Measurements from ENCODE around the gene MAML3.

The MAML3 gene

DNA sequence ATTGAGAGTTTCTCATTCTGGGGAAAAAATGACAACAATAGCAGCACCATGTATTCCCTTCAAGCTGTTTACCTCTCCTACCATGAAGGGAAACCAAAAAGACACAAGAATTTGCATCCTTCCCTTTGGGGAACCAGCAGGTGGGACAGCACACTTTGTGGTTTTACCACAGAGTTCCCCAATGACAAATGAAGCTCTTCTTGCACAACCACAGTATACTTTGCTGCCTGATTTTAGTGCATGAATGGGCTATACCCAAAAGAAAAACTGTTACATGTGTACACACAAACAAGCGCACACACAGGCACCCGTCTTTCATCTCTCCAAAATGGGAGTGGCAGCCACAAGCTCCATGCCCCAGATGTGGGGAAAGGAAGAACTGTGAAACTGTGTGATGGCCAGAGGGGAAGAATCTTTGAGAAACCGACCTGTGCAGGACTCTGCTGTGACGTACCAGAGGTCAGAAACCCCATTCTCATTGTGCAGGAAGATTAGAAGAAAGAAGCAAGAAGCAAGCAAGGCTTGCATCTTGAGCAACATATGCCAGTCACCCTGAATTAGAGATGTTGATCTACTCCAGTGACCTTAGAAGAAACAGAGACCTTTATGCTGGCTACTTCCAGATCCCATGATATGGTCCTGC, 2.7 kb upstream of the MAML3 start:
- no peak for DNase-seq (ENCODE audit: low spot score)

DNA sequence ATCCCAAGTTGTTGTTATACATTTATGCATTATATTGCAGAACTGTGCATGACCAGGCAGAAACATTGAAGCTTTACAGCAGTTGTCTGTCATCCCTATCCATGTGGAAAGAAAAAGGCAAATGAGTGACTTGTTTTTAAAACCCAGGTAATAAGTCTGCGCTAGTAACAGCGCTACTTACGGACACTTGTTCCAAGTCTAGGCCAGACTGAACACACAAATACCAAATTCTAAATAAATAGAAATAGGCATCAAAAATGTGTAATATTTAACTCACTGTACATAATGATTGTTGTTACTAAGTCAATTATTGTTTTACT, 548 bp upstream of the MAML3 start:
- no peak for DNase-seq (ENCODE audit: low spot score)

DNA sequence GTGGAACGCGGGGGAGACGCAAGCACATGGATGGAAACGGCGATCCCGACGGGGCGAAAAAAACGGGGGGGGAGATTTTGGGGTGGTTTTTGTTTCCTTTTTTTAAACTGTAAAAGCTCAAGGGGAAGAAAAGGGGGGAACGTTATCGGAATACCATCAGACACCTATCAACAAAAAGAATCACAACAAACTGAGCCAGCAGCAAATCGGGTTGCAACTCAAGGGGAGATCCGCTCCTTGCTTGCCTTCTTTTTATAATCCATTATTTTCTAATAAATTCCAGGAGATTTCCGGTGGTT, 616 bp downstream of the MAML3 start:
- DNase-seq (ENCODE audit: low spot score): no peak

DNA sequence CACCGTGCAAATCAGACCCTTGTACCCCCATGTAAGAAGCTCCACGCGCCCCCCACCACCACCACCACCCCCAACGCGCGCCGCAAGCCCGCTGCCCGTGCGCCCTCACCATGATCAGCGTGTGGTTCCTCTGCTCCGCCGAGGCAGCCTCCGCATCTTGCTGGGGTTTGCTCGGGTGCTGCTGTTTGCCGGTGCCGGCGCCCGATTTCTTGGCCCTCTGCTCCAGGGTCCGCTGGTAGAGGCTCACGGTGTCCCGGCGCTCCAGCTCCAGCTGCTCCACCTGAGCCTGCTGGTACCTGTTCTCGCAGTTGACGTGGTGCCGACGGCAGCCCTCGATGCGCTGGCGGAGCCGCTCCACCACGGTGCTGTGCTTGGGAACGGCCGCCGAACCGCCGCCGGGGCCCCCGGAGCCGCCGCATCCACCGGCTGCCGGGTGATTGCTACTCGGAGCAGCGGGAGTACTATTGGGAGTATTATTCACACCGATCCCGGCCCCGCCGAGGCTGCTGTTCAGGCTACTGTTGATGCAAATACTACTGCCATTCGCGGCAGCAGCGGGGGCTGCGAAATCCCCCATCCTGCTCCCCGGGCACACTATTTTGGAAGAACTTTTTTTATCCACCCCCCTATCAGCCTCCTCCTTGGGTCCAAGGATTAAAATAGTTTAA, 1.1 kb downstream of the MAML3 start:
- peak; percentile 19 for DNase-seq (ENCODE audit: low spot score)

DNA sequence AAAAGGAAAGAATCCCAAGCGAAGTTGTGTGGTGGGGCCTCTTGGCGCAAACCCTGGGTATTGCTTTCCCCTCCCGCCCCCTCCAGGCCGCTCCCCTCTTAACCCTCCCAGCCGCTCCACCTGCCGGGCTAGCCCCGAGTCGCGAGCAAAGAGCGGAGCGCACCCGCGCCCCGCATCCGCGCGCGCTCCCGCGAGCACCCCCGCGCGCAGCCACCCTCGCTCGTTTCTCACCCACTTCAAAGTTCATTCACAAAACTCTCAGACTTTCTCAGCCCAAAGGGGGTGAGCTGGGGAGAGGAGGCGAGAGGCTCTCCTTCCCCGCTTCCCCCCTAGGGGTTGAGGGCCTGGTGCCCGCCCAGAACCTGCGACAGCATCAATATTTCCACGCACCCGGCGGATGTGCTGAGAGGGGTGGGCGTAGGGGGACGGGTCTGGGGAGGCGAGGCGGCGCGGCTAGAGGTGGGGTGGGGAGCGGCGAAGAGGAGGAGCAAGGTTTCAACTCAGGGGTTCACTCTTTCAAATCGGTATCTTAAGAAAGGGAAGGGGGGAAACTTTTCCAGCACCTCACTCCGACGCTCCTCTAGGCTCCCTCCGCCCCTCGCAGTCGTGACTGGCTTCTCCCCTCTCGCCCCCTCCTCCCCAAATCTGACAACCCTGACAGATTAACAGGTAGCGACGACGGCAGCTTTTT, 1.8 kb downstream of the MAML3 start:
- DNase-seq (ENCODE audit: low spot score): peak; percentile 43

DNA sequence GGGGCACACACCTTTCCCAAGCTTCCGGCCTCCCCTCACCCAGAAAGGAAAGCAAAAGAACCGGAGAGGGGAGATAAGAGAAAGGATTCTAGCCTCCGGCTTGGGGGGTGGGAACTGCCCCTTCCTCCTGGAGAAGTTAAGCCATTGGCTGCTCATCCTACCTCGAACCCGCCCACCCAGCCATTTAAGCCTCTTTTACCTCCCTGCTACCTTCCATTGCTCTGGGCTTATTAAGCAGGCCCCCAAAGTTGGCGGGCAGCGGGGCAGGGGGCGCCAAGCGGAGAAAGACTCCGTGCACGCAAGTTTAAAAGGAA, 2.3 kb downstream of the MAML3 start:
- DNase-seq (ENCODE audit: low spot score): peak; percentile 23

DNA sequence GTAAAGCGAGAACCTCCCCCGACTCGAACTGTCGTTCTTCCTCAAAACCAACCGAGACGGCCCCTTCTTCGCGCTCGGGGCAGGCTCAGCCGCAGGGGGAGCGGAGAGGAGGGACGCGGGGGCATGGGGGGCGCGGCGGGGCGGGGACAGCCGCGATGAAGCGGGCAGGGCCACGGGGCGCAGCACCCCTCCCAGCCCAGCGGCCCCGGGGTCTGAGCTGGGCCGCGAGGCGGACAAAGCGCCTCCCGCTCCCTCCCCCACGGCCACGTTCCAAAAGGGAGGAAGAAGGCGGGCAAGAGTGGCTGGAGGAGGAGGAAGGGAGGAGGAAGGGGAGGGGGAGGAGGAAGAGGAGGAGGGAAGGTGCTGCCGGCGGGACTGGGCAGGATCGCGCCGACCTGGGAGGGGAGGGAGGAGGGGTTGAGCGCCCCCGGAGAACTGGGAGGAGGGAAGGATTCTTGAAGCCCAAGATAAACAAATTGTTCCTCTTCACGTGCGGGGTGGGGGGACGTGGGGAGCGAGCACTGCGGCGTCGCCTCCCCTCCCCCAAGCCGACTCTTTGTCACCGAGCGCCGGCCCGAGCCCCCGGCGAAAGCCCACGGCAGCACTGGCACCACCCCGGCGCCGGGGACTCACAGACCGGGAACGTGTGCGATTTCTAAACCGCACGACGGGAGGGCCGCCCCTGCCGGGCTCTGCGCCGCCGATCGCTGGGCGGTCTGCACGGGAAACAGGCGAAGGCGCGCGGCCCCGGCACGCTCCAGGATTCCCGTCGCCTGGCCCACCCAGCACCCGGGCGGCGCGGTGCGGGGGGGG, 2.9 kb downstream of the MAML3 start:
- no peak for DNase-seq (ENCODE audit: low spot score)

DNA sequence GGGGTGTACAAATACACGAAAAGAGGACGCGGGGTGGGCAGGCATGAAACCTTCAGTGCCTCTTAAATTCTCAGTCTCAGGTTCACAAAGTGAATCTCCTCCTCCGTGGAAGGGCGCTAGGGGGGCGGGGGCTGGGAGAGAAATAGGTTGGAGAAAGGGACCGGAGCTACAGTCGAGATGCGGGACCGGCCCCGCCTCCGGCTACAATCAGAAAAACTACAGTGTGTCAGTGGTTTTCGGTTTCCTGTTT, 3.4 kb downstream of the MAML3 start:
- DNase-seq (ENCODE audit: low spot score): no peak

DNA sequence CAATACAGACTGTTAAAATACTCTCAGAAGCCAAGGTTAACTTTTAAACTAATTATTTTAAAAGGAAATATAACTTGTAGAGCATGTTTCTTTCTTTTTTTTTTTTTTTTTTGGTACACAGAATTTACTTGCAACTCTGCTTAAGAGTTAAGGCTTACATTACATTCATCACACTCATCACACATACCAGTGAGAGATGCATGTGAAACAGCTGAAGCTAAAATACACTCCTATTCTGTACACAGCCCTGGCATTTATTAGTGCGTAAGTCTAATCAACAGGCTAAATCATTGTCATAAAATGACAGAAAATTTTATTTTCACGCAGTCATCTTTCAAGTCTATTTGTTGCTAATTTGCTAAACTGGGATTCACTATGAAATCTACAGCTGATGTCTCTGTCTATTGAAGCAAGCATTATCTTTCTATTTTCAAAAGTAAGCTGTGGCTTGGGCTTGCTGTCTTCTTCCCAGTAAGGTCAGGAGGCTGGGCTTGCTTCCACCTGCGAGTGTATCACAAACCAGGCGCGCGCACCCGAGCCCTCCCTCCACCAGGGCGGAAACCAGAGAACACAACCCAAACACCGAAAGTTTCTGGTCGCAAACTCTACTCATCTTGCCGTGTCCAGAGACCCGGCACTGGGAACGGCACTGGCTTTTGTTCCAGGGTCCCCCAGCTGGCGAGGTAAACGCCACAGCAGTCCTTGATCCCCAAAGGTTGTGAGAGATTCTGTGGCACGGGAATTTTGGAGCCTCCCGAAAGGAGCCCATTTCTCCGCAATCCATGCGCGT, 3.9 kb downstream of the MAML3 start:
- DNase-seq (ENCODE audit: low spot score): peak; percentile 21

DNA sequence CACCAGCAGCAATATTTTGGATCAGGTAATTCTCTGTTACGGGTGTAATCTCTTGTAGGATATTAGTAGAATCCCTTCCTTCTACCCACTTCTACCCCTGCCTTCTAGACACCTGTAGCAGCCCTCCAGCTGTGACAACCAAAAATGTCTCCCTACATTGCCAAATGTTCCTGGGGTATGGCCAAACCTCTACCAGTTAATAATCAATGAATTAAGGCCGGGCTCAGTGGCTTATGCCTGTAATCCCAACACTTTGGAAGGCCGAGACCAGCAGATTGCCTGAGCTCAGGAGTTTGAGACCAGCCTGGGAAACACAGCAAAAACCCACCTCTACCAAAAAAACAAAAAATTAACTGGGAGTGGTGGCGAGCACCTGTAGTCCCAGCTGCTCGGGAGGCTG, 9.9 kb downstream of the MAML3 start:
- DNase-seq (ENCODE audit: low spot score): no peak

DNA sequence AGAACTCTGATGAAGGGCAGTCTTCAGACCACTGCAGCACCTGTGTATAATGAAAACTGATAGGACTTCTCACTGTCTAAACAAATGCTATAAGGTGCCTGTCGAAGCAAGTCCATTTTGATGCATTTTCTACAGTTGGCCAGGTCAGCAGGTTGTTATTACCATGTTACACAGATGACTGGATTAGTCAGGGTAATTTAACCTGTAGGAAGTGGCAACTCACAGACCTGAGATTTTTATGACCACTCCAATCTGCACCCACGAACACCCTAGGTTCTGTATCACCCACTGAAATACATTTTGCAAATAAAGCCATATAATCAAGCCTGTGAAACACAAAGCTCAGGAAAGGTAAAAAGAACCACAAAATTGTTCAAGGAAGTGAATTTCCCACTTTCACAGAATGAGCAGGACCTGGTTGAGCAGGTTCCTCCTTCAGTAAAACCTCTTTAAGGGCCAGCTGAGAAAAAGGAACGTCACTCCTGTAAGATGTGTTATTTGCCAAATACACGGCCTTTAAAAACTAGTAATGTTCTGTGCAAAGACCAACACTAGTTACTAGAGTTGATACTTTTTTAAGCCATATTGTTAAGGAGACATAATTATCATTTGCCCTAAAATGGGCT, 12.7 kb downstream of the MAML3 start:
- no peak for DNase-seq (ENCODE audit: low spot score)

DNA sequence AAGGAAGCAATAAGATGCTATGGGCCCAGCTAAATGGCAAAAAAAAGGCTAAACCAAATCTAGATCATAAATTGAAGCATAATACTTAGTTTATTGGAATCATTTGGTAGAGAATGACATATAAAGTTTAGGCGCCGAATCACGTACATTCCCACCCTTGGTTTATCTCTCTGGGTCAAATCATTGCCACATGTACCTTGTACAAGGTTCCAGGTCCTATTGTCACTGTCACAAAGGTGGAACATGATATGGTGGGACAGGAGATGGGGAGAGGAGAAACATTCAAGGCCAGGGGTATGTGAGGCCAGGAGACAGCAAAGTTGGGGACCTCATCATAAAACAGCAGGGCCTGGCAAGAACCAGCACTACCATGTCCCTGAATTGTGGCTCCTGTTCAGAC, 13.4 kb downstream of the MAML3 start:
- DNase-seq (ENCODE audit: low spot score): no peak

DNA sequence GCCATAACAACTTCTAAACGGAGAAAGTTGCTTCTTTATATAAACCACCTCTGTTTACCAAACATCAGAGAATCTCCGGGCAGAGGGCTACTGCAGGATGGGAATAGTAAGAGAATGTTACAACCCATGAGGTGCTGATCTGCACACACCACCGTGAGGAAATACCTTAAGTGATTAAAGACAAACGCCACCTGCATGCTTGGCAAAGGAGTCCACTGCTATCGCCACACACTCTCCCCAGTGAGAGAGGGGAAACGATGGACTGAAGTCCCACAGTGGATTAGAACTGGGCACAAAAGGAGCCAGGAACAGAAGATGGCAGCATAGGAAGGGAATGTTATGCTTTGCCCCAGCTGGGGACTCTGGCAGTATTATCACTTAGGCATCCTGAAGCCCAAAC, 15.6 kb downstream of the MAML3 start:
- DNase-seq (ENCODE audit: low spot score): no peak

DNA sequence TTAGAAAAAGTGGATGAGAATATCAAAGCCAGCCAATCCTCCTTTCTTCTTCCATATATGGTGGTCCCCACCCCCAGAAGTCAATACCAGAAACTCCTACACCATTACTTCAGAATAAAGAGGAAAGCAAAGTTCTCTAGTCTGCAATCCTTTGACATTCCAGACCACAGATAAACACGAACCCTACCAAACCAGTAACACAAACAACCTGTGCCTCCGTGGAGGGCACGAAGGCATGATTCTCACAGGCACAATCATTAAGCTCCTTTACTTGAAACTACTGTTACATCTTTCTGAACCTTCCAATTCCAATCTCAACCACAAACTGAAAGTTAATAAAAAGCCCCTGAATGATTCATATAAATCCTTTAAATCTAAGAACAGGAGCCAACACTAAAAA, 16.3 kb downstream of the MAML3 start:
- no peak for DNase-seq (ENCODE audit: low spot score)

DNA sequence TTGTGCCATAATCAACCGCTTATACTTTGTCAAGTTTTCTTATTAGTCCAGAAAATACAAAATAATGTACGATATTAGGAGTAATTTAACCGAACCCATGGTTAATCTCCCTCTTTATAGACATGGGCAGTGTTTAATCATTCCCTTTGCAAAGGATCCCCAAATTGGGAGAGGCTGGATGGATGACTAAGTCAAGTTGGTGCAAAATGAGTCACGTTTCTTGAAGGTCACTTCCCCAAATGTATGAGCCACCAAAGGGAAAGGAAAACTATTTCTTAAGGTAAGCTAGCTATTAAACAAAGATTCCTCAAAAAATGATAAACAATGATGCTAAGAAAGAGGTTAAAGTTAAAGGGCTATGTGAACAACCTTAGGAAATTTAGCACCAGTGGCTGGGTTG, 17.5 kb downstream of the MAML3 start:
- no peak for DNase-seq (ENCODE audit: low spot score)

DNA sequence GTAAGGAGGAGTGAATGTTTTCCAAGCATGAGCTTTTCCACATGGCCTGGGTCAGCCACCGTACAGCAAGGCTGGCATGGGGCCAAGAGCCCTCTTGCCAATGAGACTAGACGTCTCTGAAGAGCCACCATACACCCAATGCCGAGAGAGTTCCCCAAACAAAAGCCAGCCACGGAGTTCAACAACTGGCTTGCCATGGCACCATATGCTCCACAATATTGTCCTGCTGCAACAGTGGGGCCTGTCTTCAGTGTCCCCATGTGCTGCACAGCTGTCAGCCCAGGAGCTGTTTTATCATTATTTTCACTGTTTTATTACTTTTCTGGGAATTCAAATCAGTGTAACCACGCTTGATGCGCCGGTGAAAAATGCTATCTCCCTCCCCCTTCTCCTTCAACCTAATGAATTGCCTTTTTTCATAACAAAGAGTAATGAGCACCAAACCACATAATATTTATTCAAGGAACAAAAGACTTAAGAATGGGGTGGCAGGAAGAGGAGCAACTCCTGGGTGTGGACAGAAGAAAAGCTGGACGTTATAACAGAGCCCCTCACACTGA, 18.4 kb downstream of the MAML3 start:
- no peak for DNase-seq (ENCODE audit: low spot score)

DNA sequence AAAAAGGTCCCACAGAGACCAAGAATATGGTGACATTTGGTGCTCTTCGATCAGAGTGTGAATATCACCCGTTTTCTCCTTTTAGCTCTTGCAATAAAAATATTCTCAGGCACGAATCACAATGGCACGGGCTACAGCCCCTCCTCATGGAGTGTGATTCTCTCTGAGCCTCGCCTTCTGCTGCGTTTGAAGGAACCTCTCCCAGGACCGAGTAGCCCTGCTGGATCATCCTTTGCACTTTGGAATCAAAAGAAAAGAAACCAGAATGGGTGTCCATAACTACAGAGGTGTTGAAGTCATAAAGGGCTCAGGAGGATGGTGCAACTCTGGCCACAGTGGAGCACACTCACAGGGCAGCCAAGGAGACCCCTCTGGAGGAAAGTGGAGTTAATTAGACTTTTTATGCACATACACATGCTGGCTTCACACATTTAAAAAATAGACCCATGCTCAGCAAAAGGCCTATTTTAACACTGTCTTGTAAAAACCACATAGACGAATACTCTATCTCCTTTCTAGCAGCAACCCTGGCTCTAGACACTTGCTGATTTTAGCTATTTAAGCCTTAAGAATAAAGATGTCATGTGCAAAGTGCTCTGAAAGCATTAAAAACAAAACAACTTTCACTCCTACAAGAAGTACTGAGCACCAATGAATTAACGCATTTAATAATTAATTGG, 19.1 kb downstream of the MAML3 start:
- no peak for DNase-seq (ENCODE audit: low spot score)

DNA sequence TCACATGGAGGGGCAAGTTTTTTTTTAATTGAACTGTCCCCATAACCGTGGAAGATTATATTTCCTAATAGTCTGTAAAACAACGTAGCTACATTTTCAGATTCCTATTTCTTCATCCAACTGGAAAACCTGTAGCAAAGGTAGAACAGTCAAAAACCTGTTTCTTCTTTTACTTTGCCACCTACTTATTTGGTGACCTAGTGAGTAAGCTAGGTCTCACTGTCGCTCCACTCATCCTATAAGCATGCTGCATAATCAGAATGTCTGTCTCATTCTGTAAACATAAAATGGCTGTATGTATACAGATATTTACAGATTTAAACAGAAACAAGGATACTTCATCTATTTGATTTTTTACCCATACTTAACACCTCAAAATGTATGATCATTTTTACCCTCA, 20.4 kb downstream of the MAML3 start:
- DNase-seq (ENCODE audit: low spot score): no peak

DNA sequence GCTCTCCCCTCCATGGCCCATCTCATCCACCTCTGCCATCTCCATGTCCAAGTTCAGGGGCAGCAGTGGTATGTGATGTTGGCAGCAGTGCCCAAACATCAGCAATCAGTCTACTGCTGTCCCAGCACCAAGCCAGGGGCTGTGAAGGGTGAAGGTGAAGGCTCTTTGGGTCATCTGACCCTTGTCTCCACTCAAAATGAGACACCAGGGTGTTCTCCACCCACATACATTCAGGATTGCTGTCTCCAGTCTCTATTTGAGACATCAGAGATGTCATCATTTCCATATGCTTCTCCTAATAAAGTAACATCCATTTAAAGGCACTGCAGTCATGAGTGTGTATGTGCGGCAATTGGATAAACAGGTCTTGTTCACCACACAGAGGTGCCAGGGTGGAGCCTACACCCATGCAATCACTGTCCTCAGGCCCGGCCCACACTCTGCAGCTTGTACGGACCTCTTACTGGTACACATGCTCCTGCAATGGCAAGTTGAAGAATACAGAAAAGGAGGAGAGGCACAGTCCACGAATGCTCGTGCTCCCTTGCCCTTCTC, 22.2 kb downstream of the MAML3 start:
- DNase-seq (ENCODE audit: low spot score): no peak

DNA sequence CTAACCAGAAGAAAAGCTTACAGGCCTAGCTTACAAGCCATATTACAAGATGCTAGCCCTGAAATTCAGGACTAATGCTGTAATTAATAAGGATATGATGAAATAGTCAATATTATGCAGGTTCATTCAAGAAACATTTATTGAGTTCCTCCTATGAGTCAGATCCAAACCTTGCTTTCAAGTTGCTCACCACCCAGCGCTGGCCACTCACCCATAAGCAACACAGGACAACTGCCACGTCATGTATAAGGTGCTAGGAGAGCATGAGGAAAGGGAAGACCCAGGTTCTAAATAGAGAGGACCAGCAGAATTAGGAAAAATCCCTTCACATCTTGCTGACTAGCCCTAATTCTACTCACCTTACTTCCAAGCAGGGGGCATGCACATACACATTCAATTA, 23.3 kb downstream of the MAML3 start:
- DNase-seq (ENCODE audit: low spot score): no peak

DNA sequence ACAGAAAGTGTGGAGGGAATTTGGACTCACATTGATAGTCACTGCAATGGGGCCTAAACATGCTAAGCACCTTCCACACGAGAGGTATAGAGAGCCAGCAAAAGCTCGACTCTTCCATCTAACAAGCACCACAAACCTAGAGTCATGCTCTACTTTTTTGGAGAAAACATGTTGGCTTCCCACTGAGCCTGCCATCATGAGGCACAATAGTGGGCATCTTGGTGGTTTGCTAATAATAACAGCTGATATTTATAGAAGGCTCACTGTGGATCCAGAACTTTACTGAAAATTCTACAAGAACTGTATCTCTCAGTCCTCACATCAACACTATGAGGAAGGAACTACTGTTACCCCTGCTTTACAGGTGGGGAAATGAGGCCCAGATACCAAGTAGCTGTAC, 26.6 kb downstream of the MAML3 start:
- no peak for DNase-seq (ENCODE audit: low spot score)

Data from hematopoietic multipotent progenitor cell treated with erythropoietin and hydrocortisone succinate and interleukin-3 and kit ligand, for 15 days (in vitro differentiated cells).